PC-3 (cell line): ENCODE results near the gene CARMIL1. TPM values are rescaled to one million over a fixed set of nuclear protein-coding genes. Genes with fewer than 3 reads are reported as not detected.
A peak's percentile ranks its signal among the peaks of the same experiment; 100 is the strongest.

ENCODE experiments used
- ATAC-seq: fragments of 200-7000 bp; cut with Tn5 transposase; 2 replicates; pipeline ENCODE4 v1.9.1; 2020; ENCODE audit warnings: mild to moderate bottlenecking, moderate library complexity
- BruUV-seq: library from RNA; stranded (reverse); fragments of 400-500 nt; replicated peaks from 2 replicates; lab custom pipeline; 2021; lab: Mats Ljungman, UMichigan
- CTCF ChIA-PET: fragments of 300-600 bp; sonication (Branson Sonifier 250); formaldehyde crosslinking; loops from one replicate; lab custom pipeline; 2022; ENCODE audit warnings: antibody characterized with exemption; lab: Charles Lee
- POLR2A ChIA-PET: fragments of 300-600 bp; sonication (Branson Sonifier 250); formaldehyde crosslinking; loops from one replicate; lab custom pipeline; 2022; ENCODE audit warnings: antibody characterized with exemption; ENCODE audit not compliant: unreplicated experiment; lab: Charles Lee
- DNase-seq: peaks from one replicate; pipeline ENCODE4 v3.0.0-alpha.2; 2015
- H2AFZ ChIP-seq: fragments of 300-600 bp; sonication (generic); 2 replicates; pipeline ENCODE4 v1.6.0; 2016; ENCODE audit warnings: antibody characterized with exemption, low read length
- H3F3A ChIP-seq: fragments of 300-600 bp; sonication (generic); one replicate; pipeline ENCODE4 v1.6.0; 2017; ENCODE audit warnings: antibody characterized with exemption, low read length, control low read depth, mild to moderate bottlenecking; ENCODE audit not compliant: unreplicated experiment
- H3K27ac ChIP-seq: fragments of 300-600 bp; sonication (generic); 2 replicates; pipeline ENCODE4 v1.5.1; 2016; ENCODE audit warnings: mild to moderate bottlenecking, low read length
- H3K27me3 ChIP-seq: fragments of 300-600 bp; sonication (generic); 2 replicates; pipeline ENCODE4 v1.6.1; 2016; ENCODE audit warnings: low read length, mixed read lengths
- H3K36me3 ChIP-seq: fragments of 300-600 bp; sonication (generic); 2 replicates; pipeline ENCODE4 v1.6.1; 2016; ENCODE audit warnings: low read depth, mixed run types, low read length, mixed read lengths
- H3K4me1 ChIP-seq: fragments of 300-600 bp; sonication (generic); 2 replicates; pipeline ENCODE4 v1.5.1; 2016; ENCODE audit warnings: low read length; ENCODE audit not compliant: insufficient read depth
- H3K4me2 ChIP-seq: fragments of 300-600 bp; sonication (generic); 2 replicates; pipeline ENCODE4 v1.6.0; 2016; ENCODE audit warnings: low read length
- H3K4me3 ChIP-seq: fragments of 300-600 bp; sonication (generic); 2 replicates; pipeline ENCODE4 v1.5.1; 2016; ENCODE audit warnings: mild to moderate bottlenecking, low read length, mixed read lengths
- H3K79me2 ChIP-seq: fragments of 300-600 bp; sonication (generic); 2 replicates; pipeline ENCODE4 v1.6.1; 2017; ENCODE audit warnings: low read length, mixed read lengths
- H3K9ac ChIP-seq: fragments of 300-600 bp; sonication (generic); 2 replicates; pipeline ENCODE4 v1.6.0; 2016; ENCODE audit warnings: mild to moderate bottlenecking, low read length
- H3K9me2 ChIP-seq: fragments of 300-600 bp; sonication (generic); replicated peaks from 2 replicates; pipeline ENCODE4 v1.6.1; 2016; ENCODE audit warnings: mixed run types, low read length, mixed read lengths
- H3K9me3 ChIP-seq: fragments of 300-600 bp; sonication (generic); 2 replicates; pipeline ENCODE4 v1.6.1; 2016; ENCODE audit warnings: low read length, mixed read lengths
- H4K20me1 ChIP-seq: fragments of 300-600 bp; sonication (generic); 2 replicates; pipeline ENCODE4 v1.6.1; 2016; ENCODE audit warnings: low read length, mixed read lengths
- CTCF ChIP-seq: fragments of 300-600 bp; sonication (generic); conservative IDR thresholded peaks from 2 replicates; pipeline ENCODE4 v1.5.1; 2017; ENCODE audit warnings: antibody characterized with exemption, low read depth, mild to moderate bottlenecking, low read length
- EZH2 ChIP-seq: fragments of 300-600 bp; sonication (generic); IDR thresholded peaks from one replicate; pipeline ENCODE4 v1.6.1; 2017; ENCODE audit warnings: antibody characterized with exemption, mild to moderate bottlenecking, low read length; ENCODE audit not compliant: unreplicated experiment
- EZH2phosphoT487 ChIP-seq: fragments of 300-600 bp; sonication (generic); IDR thresholded peaks from 2 replicates; pipeline ENCODE4 v1.6.1; 2018; ENCODE audit warnings: mild to moderate bottlenecking, antibody characterized with exemption, low read length, borderline replicate concordance
- intact Hi-C: fragments of 100-400 bp; cut with micrococcal nuclease; formaldehyde crosslinking; loops from 2 replicates; pipeline ENCODE4 v1.9.0; 2023
- total RNA-seq: library from RNA; depleted of rRNA; stranded (reverse); fragments of >200 nt; gene quantifications from 2 replicates; pipeline ENCODE4 v1.2.3, GENCODE V29; 2014

The CARMIL1 gene
- total RNA-seq, 1 experiment from 2014 or later: 22.0 TPM

GRCh38 chr6:25465941-25466340 lies 186.8 kb downstream of the CARMIL1 start:
- Histone ChIP-seq H3K4me3 (no peak overlapping the region), H3K36me3 (no peaks in the 10 kb centered on the region), H3K27ac (no peak overlapping the region), H3F3A (no peaks in the 10 kb centered on the region), H3K9ac (no peak overlapping the region), H2AFZ (no peak overlapping the region), H3K4me2 (no peak overlapping the region), H3K79me2 (no peaks in the 10 kb centered on the region), H3K9me3 (no peaks in the 10 kb centered on the region), H3K4me1 (no peaks in the 10 kb centered on the region), H3K9me2 (no peaks in the 10 kb centered on the region), H4K20me1 (no peaks in the 10 kb centered on the region), H3K27me3 (no peaks in the 10 kb centered on the region)
- ATAC-seq (no peak), DNase-seq (no peak)
- TF ChIP-seq EZH2phosphoT487: no peak
- no peak for TF ChIP-seq EZH2
- TF ChIP-seq CTCF: no peak
- ChIA-PET CTCF (no interaction called here), POLR2A (no interaction called here)
- intact Hi-C loops: no loop called here
- no TSS peak for BruUV-seq

GRCh38 chr6:25468881-25469280 lies 189.7 kb downstream of the CARMIL1 start:
- TF ChIP-seq EZH2phosphoT487 (no peak), CTCF (no peak), EZH2 (no peak)
- Histone ChIP-seq H3K4me1 (no peaks in the 10 kb centered on the region), H3K79me2 (no peaks in the 10 kb centered on the region), H2AFZ (no peak overlapping the region), H3K4me2 (no peak overlapping the region), H3K9ac (no peak overlapping the region), H3K9me2 (no peaks in the 10 kb centered on the region), H3K27ac (no peak overlapping the region), H3F3A (no peaks in the 10 kb centered on the region), H4K20me1 (no peaks in the 10 kb centered on the region), H3K36me3 (no peaks in the 10 kb centered on the region), H3K4me3 (no peak overlapping the region), H3K27me3 (no peaks in the 10 kb centered on the region), H3K9me3 (no peaks in the 10 kb centered on the region)
- intact Hi-C loops: no loop called here
- CTCF ChIA-PET: no interaction called here
- DNase-seq (no peak), ATAC-seq (no peak)
- POLR2A ChIA-PET: no interaction called here
- no TSS peak for BruUV-seq

- TF ChIP-seq EZH2 (no peak), CTCF (peak; percentile 49; the same call in 1 of the 2 replicates)
- Histone ChIP-seq H4K20me1 (no peaks in the 10 kb centered on the region), H2AFZ (no peak overlapping the region), H3K4me3 (no peak overlapping the region), H3K36me3 (no peaks in the 10 kb centered on the region), H3K4me2 (no peak overlapping the region), H3K9me2 (no peaks in the 10 kb centered on the region), H3K4me1 (no peaks in the 10 kb centered on the region), H3F3A (no peaks in the 10 kb centered on the region), H3K27me3 (no peaks in the 10 kb centered on the region), H3K27ac (no peak overlapping the region), H3K79me2 (no peaks in the 10 kb centered on the region), H3K9ac (no peak overlapping the region), H3K9me3 (no peaks in the 10 kb centered on the region)
- DNase-seq (no peak), ATAC-seq (no peak)
- ChIA-PET CTCF (no interaction called here), POLR2A (no interaction called here)
- no TSS peak for BruUV-seq
- intact Hi-C loops: no loop called here
Measured at GRCh38 chr6:25469797-25470388, 190.7 kb downstream of the CARMIL1 start.
